Calu3 (cell line): Measurements from ENCODE around the gene SYNDIG1L. TPM values are rescaled to one million over a fixed set of nuclear protein-coding genes. Genes with fewer than 3 reads are reported as not detected.
"Not testable (repeated sequence)": the region's sequence is repeated elsewhere in the genome, so short reads cannot be mapped to it uniquely, and the experiment has no call there.

Source experiments
- BruUV-seq: library from RNA; stranded (reverse); fragments of 400-500 nt; replicated peaks from 2 replicates; lab custom pipeline; 2021; lab: Mats Ljungman, UMichigan
- CTCF ChIA-PET: fragments of 300-600 bp; sonication (Branson Sonifier 250); formaldehyde crosslinking; loops from one replicate; lab custom pipeline; 2022; ENCODE audit warnings: antibody characterized with exemption; lab: Charles Lee
- DNase-seq: peaks from one replicate; pipeline ENCODE4 v3.0.0; 2022
- H3K27ac Mint-ChIP-seq: one replicate; pipeline ENCODE4 v1.8.0; 2022; ENCODE audit warnings: mixed read lengths; ENCODE audit not compliant: unreplicated experiment
- H3K27me3 Mint-ChIP-seq: one replicate; pipeline ENCODE4 v1.8.0; 2022; ENCODE audit warnings: mixed read lengths; ENCODE audit not compliant: unreplicated experiment
- H3K36me3 Mint-ChIP-seq: one replicate; pipeline ENCODE4 v1.8.0; 2022; ENCODE audit warnings: mild to moderate bottlenecking, moderate library complexity, mixed read lengths; ENCODE audit not compliant: insufficient read depth, unreplicated experiment
- H3K4me1 Mint-ChIP-seq: one replicate; pipeline ENCODE4 v1.8.0; 2022; ENCODE audit warnings: mild to moderate bottlenecking, low read depth, mixed read lengths; ENCODE audit not compliant: unreplicated experiment
- H3K4me3 Mint-ChIP-seq: one replicate; pipeline ENCODE4 v1.8.0; 2022; ENCODE audit warnings: mild to moderate bottlenecking, low read depth, moderate library complexity, mixed read lengths; ENCODE audit not compliant: unreplicated experiment
- H3K9me3 Mint-ChIP-seq: one replicate; pipeline ENCODE4 v1.8.0; 2022; ENCODE audit warnings: low read depth, mixed read lengths; ENCODE audit not compliant: unreplicated experiment
- CTCF ChIP-seq: fragments of 200-600 bp; IDR thresholded peaks from one replicate; pipeline ENCODE4 v1.8.0; 2022; ENCODE audit warnings: antibody characterized with exemption; ENCODE audit not compliant: unreplicated experiment
- intact Hi-C: fragments of 100-400 bp; cut with micrococcal nuclease; formaldehyde crosslinking; loops from one replicate; pipeline ENCODE4 v1.10.0; 2022; ENCODE audit not compliant: unreplicated experiment
- total RNA-seq: library from RNA; stranded (reverse); gene quantifications from 2 replicates; pipeline ENCODE4 v1.2.3, GENCODE V29; 2022

SYNDIG1L gene
- total RNA-seq, 1 experiment from 2014 or later, result not detected

DNA sequence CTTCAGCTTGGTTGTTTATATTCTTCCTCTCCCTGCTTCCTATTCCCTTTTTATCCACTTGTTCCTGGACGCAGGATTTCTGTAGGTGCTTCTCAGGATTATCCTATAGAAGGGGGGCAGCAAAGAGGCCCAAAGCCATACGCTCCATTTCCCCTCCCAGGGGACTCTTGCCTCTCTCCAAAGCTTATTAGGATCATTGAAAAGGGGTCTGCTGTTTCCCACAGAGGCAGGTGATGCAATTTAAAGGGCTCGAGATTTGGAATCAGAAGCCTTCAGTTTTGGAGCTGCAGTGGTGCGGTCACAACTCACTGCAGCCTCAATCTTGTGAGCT lies 31.5 kb upstream of the SYNDIG1L start:
- Mint-ChIP-seq H3K4me1 (no peaks in the 10 kb centered on the region), H3K27me3 (peaks cover 34% of the 10 kb centered on the region), H3K9me3 (peaks cover 3% of the 10 kb centered on the region), H3K4me3 (no peak overlapping the region), H3K36me3 (no peaks in the 10 kb centered on the region), H3K27ac (no peak overlapping the region)
- DNase-seq, result no peak
- BruUV-seq, result no TSS peak
- intact Hi-C loops, result no loop called here
- CTCF ChIA-PET, result interaction anchor here (1.6 kb wide), 1 partner anchor 57 kb away, joined by 8 read pairs; no protein-coding TSS in a partner anchor
- TF ChIP-seq CTCF, result no peak

DNA sequence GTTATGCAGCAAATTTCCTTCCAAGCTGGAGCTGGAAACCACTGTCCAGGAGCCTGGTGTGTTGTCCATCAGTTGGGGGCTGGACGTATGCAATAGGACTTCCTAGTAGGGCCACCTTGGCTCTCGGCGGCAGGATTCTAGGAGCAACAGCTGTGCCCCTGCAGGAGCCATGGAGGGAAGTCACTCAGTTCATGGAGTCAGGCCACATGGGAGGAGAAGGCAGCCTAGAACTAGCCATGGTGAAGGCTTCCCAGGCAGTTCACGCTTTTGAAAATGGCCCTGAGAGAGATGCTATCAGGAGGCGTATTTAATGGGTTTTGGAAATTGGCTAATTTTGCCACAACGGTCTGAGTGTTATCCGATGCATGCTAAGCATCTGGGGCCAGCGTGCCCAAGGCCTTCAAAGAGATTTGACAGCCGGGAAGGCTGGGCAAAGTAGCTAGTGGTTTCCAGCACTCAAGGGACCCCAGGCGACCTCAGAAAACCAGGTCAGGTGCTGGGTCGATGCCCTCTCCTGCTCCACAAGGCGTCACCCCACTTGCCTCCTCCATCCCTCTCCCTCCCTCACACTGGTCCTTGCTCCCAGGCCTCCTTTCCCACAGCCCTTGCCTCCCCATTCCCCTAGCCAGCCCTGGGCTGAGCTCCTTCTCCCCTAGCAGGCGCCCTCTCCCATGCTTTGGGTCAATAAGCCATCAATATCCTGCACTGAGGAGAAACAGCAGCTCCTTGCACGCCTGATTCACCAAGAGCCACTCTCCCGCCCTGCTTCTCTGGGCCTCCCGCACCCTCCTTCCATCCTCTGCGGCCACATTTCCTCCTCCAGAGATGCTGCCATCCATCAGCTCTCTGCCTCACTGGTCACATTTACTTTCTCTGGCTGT lies 30.9 kb upstream of the SYNDIG1L start:
- intact Hi-C loops, result no loop called here
- no peaks in the 10 kb centered on the region for H3K36me3 Mint-ChIP-seq
- H3K9me3 Mint-ChIP-seq, result peaks cover 3% of the 10 kb centered on the region
- DNase-seq, result no peak
- H3K4me1 Mint-ChIP-seq, result no peaks in the 10 kb centered on the region
- peaks cover 36% of the 10 kb centered on the region for H3K27me3 Mint-ChIP-seq
- no peak for TF ChIP-seq CTCF
- CTCF ChIA-PET, result interaction anchor here (1.6 kb wide), 1 partner anchor 56 kb away, joined by 8 read pairs; no protein-coding TSS in a partner anchor
- no peak overlapping the region for H3K4me3 Mint-ChIP-seq
- no TSS peak for BruUV-seq
- H3K27ac Mint-ChIP-seq, result no peak overlapping the region

DNA sequence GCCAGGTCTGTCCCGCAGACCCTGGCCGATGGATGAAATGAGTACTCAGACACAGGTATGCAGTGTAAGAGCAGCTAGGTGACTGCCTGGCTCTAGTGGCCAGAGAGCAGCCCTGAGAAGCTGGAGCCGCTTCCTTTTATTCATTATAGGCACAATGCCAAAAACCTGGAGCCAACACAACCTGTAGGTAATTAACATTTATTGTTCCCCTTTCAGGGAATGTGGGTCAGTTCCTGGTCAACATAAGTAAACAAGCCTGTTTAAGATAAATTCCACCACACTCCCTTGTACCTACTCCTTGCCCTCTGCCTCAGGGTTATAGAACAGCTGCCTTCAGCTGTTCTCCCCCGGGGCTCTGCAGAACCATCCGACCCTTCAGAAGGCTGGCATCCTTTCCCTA lies 28.4 kb upstream of the SYNDIG1L start:
- intact Hi-C loops, H3K4me3 Mint-ChIP-seq, H3K4me1 Mint-ChIP-seq, H3K9me3 Mint-ChIP-seq, H3K27ac Mint-ChIP-seq, H3K36me3 Mint-ChIP-seq, CTCF ChIA-PET, BruUV-seq, DNase-seq: not testable (repeated sequence)
- H3K27me3 Mint-ChIP-seq, result peaks cover 27% of the 10 kb centered on the region

GRCh38 chr14:74444866-74445265 lies 18.9 kb upstream of the SYNDIG1L start:
- H3K4me3 Mint-ChIP-seq, result no peak overlapping the region
- TF ChIP-seq CTCF, result no peak
- DNase-seq, result no peak
- CTCF ChIA-PET, result interaction anchor here (0.5 kb wide), 1 partner anchor 13 kb away, joined by 3 read pairs; no protein-coding TSS in a partner anchor
- no peaks in the 10 kb centered on the region for H3K9me3 Mint-ChIP-seq
- peaks cover 38% of the 10 kb centered on the region for H3K27me3 Mint-ChIP-seq
- no peaks in the 10 kb centered on the region for H3K4me1 Mint-ChIP-seq
- H3K27ac Mint-ChIP-seq, result no peak overlapping the region
- intact Hi-C loops, result no loop called here
- H3K36me3 Mint-ChIP-seq, result no peaks in the 10 kb centered on the region
- no TSS peak for BruUV-seq

DNA sequence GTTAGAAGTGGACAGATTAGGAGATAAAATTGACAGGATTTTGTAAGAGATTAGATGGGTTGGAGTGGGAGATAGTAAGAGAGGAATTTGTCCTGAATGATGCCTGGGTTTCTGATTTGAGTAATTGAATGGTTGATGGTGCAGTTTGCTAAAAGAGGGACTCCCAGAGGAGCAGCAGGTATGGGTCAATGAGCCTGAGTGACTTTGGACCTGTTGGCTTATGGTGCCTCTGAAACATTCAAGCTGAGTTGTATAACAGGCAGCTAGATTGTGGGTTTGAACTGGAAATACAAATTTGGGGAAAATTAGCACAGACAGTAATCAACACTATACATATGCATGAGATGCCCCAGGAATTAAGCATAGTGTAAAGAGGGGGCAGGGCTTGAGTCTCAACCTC lies 16.7 kb upstream of the SYNDIG1L start:
- Mint-ChIP-seq H3K4me1 (no peaks in the 10 kb centered on the region), H3K4me3 (no peak overlapping the region), H3K36me3 (no peaks in the 10 kb centered on the region), H3K27ac (no peak overlapping the region), H3K9me3 (no peaks in the 10 kb centered on the region), H3K27me3 (peaks cover 33% of the 10 kb centered on the region)
- DNase-seq, result no peak
- intact Hi-C loops, result no loop called here
- no peak for TF ChIP-seq CTCF
- BruUV-seq, result no TSS peak
- CTCF ChIA-PET, result no interaction called here
